IPS DF 6.9 (cell line): ENCODE data around the gene ST6GAL2.

Experiments
- DNase-seq: peaks from one replicate; pipeline ENCODE4 v3.0.0-alpha.2; 2013; ENCODE audit warnings: low read depth, low spot score
- H3K27ac ChIP-seq: one replicate; pipeline ENCODE4 v1.5.1; 2013; ENCODE audit warnings: low read length, control low read depth
- H3K27me3 ChIP-seq: 2 replicates; pipeline ENCODE4 v1.6.1; 2013; ENCODE audit warnings: mild to moderate bottlenecking, low read length; ENCODE audit not compliant: control insufficient read depth, insufficient read depth
- H3K36me3 ChIP-seq: 2 replicates; pipeline ENCODE4 v1.6.1; 2013; ENCODE audit warnings: low read length; ENCODE audit not compliant: control insufficient read depth, insufficient read depth
- H3K4me1 ChIP-seq: 2 replicates; pipeline ENCODE4 v1.6.1; 2013; ENCODE audit warnings: low read length; ENCODE audit not compliant: control insufficient read depth, insufficient read depth
- H3K4me3 ChIP-seq: 2 replicates; pipeline ENCODE4 v1.5.1; 2013; ENCODE audit warnings: mild to moderate bottlenecking, low read length
- H3K9me3 ChIP-seq: 2 replicates; pipeline ENCODE4 v1.6.1; 2013; ENCODE audit warnings: low read length, inconsistent platforms; ENCODE audit not compliant: control insufficient read depth, insufficient read depth
- WGBS: extraction: QIAGEN DNeasy Blood & Tissue Kit; methylation state at CpG from one replicate; pipeline ENCODE4 v1.1.7; 2013; ENCODE audit warnings: mixed read lengths, missing lambda C conversion rate; ENCODE audit not compliant: insufficient read length, insufficient coverage; 5-methylcytosine and 5-hydroxymethylcytosine counted together

Gene ST6GAL2

DNA sequence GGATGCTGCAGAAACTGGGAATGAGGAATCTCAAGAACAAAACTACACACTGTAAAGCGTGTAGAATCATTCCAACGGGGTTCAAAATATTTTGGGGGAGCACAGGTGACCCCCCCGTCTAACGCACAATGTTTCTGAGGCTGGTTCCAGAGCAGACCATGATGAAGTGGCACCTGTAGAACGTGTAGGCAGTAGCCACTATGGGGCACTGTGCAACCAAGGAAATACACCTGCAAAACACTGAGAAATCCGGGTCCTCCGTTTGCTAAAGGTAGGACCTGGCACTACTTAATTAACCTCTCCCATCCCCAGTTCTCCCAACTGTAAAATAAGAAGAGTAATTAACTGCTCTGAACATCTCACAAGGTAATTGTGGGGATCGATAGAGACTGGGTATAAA is 22.6 kb downstream of the ST6GAL2 start:
- no CpG with 5 or more reads among the region's 8 CpGs for WGBS
- no peaks in the 10 kb centered on the region for H3K27me3 ChIP-seq
- no peak overlapping the region for H3K27ac ChIP-seq
- DNase-seq, result no peak
- H3K4me1 ChIP-seq, result no peaks in the 10 kb centered on the region; the same call in 1 of the 2 replicates
- H3K4me3 ChIP-seq, result no peak overlapping the region
- no peaks in the 10 kb centered on the region for H3K9me3 ChIP-seq
- no peaks in the 10 kb centered on the region for H3K36me3 ChIP-seq

DNA sequence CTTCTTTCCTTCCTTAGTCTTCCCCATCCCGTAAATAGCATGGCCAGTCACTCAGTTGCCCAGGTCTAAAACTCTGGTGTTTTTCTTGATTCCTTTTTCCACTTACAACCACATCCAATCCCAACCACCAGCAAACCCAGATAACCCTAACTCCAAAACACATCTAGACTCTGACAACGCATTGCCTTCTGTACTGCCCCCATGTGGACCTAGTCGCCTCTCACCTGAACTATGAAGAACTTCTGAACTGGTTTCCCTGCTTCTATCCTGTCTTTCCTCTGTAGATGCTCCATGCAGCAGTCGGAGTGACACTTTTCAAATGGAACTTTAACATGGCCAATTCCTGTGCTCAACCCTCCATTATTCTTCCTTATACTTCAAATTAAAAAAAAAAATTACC is 26.5 kb downstream of the ST6GAL2 start:
- Histone ChIP-seq H3K4me1 (no peaks in the 10 kb centered on the region; the same call in none of the 2 replicates), H3K27me3 (no peaks in the 10 kb centered on the region), H3K36me3 (no peaks in the 10 kb centered on the region), H3K4me3 (no peak overlapping the region), H3K9me3 (no peaks in the 10 kb centered on the region), H3K27ac (no peak overlapping the region)
- no peak for DNase-seq
- 100% methylated on average over 1 of the region's 4 CpGs for WGBS

DNA sequence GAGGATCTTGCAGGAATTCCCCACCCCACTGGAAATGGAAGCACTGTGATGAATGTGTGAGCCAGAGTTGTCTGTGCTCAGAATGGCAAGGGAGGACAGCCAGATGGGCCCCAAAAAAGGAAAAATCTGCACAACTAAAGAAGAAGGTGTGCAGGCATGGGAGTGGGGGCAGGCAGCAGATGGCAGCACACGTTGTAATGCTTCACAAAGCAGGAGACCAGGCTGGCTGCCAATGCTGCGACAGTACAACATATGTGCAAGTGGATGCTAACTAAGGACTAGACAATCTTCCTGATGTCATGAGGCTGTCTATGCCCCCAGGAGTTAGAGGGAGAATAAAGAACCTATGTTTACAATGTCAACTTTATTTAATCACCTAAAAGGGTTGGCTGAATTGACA is 27.2 kb downstream of the ST6GAL2 start:
- Histone ChIP-seq H3K36me3 (no peaks in the 10 kb centered on the region), H3K4me1 (no peaks in the 10 kb centered on the region; the same call in none of the 2 replicates), H3K27me3 (no peaks in the 10 kb centered on the region), H3K27ac (no peak overlapping the region), H3K9me3 (no peaks in the 10 kb centered on the region), H3K4me3 (no peak overlapping the region)
- WGBS, result no CpG with 5 or more reads among the region's 2 CpGs
- DNase-seq, result no peak

DNA sequence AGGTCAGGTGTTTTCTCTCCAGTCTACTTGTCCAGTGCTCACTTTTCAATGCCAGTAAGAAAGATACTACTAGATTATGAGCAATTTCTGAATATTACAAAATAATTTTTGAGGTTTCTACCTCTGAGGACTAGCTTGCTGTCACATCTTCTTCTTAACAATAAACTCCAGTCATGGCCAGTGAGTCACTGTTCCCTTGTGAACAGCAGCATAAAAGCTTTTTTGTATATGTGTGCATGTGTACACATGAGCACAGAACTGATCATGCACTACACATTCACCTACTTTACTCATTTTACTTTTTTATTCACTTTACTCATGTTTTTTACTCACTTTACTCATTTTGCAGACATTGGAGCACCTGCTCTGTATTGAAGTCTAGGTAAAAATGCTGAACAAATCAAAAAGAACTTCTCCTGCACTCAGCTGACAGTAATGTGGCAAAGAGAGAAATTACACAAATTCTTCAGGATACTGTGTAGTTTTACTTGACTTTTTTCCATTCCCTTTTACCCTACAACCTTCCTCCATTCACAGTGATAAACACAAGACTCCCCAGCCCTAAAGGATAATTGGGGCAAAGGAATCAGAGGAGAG is 28.0 kb downstream of the ST6GAL2 start:
- Histone ChIP-seq H3K4me3 (no peak overlapping the region), H3K36me3 (no peaks in the 10 kb centered on the region), H3K4me1 (no peaks in the 10 kb centered on the region; the same call in none of the 2 replicates), H3K9me3 (no peaks in the 10 kb centered on the region), H3K27me3 (no peaks in the 10 kb centered on the region), H3K27ac (no peak overlapping the region)
- no peak for DNase-seq

DNA sequence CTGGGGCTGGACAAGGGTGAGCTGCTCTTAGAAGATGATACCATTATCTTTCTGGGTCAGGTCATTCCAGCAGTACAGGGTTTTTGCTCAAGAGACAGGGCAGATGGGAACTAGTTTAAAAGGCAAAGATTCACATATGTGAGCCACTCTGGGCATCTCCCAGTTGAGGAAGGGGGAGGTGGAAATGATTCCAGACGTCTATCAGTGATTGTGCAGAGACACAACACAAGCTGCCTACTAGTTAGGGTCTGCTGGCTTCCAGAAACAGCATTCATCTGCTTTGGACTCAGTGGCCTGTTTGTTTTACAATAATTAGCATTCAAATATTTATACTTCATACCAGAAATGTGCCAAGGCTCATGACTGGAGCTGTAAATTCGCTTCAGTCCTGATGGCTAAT is 32.3 kb downstream of the ST6GAL2 start:
- Histone ChIP-seq H3K27me3 (no peaks in the 10 kb centered on the region), H3K27ac (no peak overlapping the region), H3K36me3 (no peaks in the 10 kb centered on the region), H3K4me3 (no peak overlapping the region), H3K4me1 (peaks cover 1% of the 10 kb centered on the region; the same call in 1 of the 2 replicates), H3K9me3 (no peaks in the 10 kb centered on the region)
- no peak for DNase-seq
- WGBS, result no CpG with 5 or more reads among the region's 2 CpGs

DNA sequence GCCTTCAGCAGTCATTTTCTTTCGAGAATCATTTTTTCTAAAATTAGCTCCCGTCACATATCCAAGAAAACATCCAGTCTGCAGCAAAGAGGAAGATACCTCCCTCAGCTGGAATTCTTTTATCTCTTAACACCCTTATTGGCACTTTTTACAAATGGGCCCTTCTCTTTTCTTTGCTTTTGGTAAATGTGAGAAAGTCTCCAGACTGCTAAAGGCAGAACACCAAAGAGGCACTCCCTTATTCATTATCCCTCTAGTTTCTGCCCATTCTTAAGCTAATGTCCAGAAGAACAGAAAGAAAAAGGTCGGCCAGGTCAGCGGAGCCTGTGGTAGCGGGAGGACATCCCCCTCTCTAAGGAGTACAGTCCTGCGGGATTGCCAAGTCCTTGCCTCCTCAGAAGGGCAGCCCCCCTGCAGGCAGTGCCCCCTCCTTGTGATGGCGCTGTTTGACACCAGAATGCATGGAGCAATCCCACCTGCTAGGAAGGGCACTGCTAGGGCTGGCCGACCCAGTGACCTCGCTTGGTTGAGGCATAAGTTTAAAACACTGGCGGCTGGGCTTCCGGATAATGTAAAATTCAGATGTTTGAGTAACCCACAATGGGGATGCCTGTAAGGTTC is 34.0 kb downstream of the ST6GAL2 start:
- Histone ChIP-seq H3K27ac (no peak overlapping the region), H3K36me3 (no peaks in the 10 kb centered on the region), H3K4me3 (no peak overlapping the region), H3K27me3 (no peaks in the 10 kb centered on the region), H3K9me3 (no peaks in the 10 kb centered on the region), H3K4me1 (peaks cover 1% of the 10 kb centered on the region; the same call in 1 of the 2 replicates)
- DNase-seq, result no peak
- no CpG with 5 or more reads among the region's 11 CpGs for WGBS

DNA sequence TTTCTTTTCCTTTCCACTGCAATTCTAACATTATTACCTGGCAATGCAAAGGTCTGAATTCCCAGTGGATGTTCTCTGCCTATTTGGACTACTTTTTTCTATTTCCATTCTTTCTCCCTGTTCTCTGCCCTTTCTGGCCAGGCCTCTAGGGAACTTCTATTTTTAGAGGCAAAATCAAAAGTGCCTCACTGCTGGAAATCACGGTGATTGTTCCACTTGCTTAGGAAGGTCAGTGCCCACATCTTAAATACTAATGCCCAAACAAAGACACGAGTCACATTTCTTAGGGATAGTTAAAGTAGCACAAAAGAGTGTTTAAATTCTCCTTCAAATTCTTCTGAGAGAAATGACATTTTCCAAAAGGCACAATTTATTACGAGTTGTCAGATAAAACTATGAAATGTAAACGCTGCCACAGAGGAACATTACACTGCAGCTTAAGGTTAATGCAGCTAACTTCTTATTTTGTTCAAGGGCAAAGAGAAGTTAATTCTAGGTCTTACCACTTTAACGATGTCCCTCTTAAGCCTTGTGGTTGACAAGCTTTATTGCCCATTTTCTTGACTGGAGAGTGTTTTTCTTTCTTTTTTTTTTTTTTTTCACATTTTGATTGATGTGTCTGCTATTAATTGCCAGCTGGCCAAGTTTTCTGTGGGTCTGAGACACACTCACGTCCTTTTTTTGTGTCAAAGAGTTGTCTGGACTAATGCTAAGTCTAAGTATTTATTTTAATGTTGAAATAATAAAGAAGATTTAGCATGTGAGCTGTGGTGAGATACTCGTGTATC is 34.7 kb downstream of the ST6GAL2 start:
- H3K27me3 ChIP-seq, result no peaks in the 10 kb centered on the region
- no CpG with 5 or more reads among the region's 7 CpGs for WGBS
- no peaks in the 10 kb centered on the region for H3K9me3 ChIP-seq
- peaks cover 1% of the 10 kb centered on the region; the same call in 1 of the 2 replicates for H3K4me1 ChIP-seq
- no peak overlapping the region for H3K27ac ChIP-seq
- H3K4me3 ChIP-seq, result no peak overlapping the region
- DNase-seq, result no peak
- H3K36me3 ChIP-seq, result no peaks in the 10 kb centered on the region

DNA sequence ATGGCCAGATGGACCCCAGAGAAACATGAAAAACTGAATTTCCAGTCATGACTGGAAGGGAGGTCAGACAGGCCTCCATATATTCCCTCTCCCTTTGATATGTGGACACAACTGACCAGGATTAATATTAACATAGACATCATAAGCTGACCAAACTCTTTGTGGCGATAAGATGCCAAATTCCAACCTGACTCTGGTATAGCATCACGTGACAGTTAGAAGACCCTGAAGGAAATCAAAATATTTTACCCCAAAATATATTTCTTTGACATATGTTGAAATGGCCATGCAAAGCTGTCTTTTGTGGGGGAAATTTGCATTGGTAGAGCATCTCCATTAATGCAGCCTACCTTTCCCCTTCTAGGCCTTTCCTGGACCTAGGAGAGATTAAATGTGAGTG is 36.7 kb downstream of the ST6GAL2 start:
- WGBS, result no CpG with 5 or more reads among the region's 2 CpGs
- Histone ChIP-seq H3K4me1 (peaks cover 1% of the 10 kb centered on the region; the same call in 1 of the 2 replicates), H3K9me3 (no peaks in the 10 kb centered on the region), H3K27ac (no peak overlapping the region), H3K4me3 (no peak overlapping the region), H3K36me3 (no peaks in the 10 kb centered on the region), H3K27me3 (no peaks in the 10 kb centered on the region)
- DNase-seq, result no peak

DNA sequence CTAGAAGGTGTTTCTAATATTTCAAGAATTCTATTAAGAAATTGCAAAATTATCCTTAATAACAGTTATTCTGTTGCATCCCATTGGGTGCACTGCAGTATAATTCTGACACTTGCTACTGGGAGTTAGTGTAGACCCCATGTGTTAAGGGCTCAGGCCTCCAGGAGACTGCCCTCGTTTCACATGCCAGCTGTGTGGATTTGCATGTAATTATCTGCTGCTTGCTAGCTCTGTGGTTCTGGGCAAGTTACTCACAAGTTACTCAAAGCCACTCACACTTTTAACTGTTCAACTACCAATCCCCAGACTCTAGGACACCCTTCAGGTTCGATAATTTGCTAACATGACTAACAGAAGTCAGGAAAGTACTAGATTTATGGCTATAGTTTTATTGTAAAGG is 38.6 kb downstream of the ST6GAL2 start:
- Histone ChIP-seq H3K4me3 (no peak overlapping the region), H3K27ac (no peak overlapping the region), H3K4me1 (peaks cover 1% of the 10 kb centered on the region; the same call in 1 of the 2 replicates), H3K36me3 (no peaks in the 10 kb centered on the region), H3K9me3 (no peaks in the 10 kb centered on the region), H3K27me3 (no peaks in the 10 kb centered on the region)
- WGBS, result no CpG with 5 or more reads among the region's 2 CpGs
- no peak for DNase-seq

DNA sequence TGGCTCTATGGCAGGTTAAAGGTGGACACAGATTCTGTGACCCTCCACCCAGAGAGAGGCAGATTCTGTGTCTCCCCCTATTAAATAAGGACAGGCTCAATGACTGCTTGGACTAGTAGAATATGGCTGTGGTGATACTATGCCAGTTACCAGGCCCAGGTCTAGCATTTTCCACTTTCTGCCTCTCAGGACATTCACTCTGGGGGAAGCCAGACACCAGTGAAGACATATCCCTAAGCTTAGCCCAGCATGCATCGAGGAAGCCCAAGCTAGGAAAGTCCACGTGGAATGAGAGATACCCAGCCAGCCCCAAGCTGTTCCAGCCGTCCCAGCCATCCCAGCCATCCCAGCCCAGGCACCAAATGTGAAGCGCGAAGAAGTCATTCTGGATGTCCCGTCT is 40.3 kb downstream of the ST6GAL2 start:
- Histone ChIP-seq H3K4me1 (no peaks in the 10 kb centered on the region; the same call in 1 of the 2 replicates), H3K4me3 (no peak overlapping the region), H3K27ac (no peak overlapping the region), H3K36me3 (no peaks in the 10 kb centered on the region), H3K9me3 (no peaks in the 10 kb centered on the region), H3K27me3 (no peaks in the 10 kb centered on the region)
- WGBS, result no CpG with 5 or more reads among the region's 6 CpGs
- DNase-seq, result no peak
